Activated naive CD8-positive, alpha-beta T cell treated with anti-CD3 and anti-CD28 coated beads, Interleukin-2, amount 50 U/mL, for 24 hours (primary cell): ENCODE results near the gene MPO.

ENCODE experiments used
- ATAC-seq: fragments of 150-1000 bp; cut with Tn5 transposase; one replicate; pipeline ENCODE4 v1.10.0; 2021
- DNase-seq: peaks from one replicate; pipeline ENCODE4 v3.0.0; 2021
- H3K27ac Mint-ChIP-seq: one replicate; pipeline ENCODE4 v1.8.0; 2021; ENCODE audit warnings: mild to moderate bottlenecking, mixed read lengths
- H3K27me3 Mint-ChIP-seq: one replicate; pipeline ENCODE4 v1.8.0; 2021; ENCODE audit warnings: mixed read lengths
- H3K36me3 Mint-ChIP-seq: one replicate; pipeline ENCODE4 v1.8.0; 2021; ENCODE audit warnings: low read depth, mixed read lengths
- H3K4me1 Mint-ChIP-seq: one replicate; pipeline ENCODE4 v1.8.0; 2021; ENCODE audit warnings: mixed read lengths
- H3K4me3 Mint-ChIP-seq: one replicate; pipeline ENCODE4 v1.8.0; 2021; ENCODE audit warnings: mild to moderate bottlenecking, moderate library complexity, mixed read lengths
- H3K9me3 Mint-ChIP-seq: one replicate; pipeline ENCODE4 v1.8.0; 2021; ENCODE audit warnings: mixed read lengths

MPO gene

GRCh38 chr17:58279736-58280479 lies 827 bp downstream of the MPO start:
- no peaks in the 10 kb centered on the region for H3K36me3 Mint-ChIP-seq
- H3K9me3 Mint-ChIP-seq, result no peaks in the 10 kb centered on the region
- no peak overlapping the region for H3K27ac Mint-ChIP-seq
- peaks cover 16% of the 10 kb centered on the region for H3K27me3 Mint-ChIP-seq
- DNase-seq (no peak), ATAC-seq (no peak)
- H3K4me3 Mint-ChIP-seq, result no peak overlapping the region
- peaks cover 5% of the 10 kb centered on the region for H3K4me1 Mint-ChIP-seq

- H3K4me3 Mint-ChIP-seq, result no peak overlapping the region
- H3K27ac Mint-ChIP-seq, result no peak overlapping the region
- DNase-seq (no peak), ATAC-seq (no peak)
- no peaks in the 10 kb centered on the region for H3K9me3 Mint-ChIP-seq
- no peaks in the 10 kb centered on the region for H3K36me3 Mint-ChIP-seq
- H3K27me3 Mint-ChIP-seq, result peaks cover 16% of the 10 kb centered on the region
- H3K4me1 Mint-ChIP-seq, result peaks cover 5% of the 10 kb centered on the region
Observed at GRCh38 chr17:58279016-58279711, 1.6 kb downstream of the MPO start.

- peaks cover 16% of the 10 kb centered on the region for H3K27me3 Mint-ChIP-seq
- H3K4me3 Mint-ChIP-seq, result no peak overlapping the region
- no peaks in the 10 kb centered on the region for H3K9me3 Mint-ChIP-seq
- H3K27ac Mint-ChIP-seq, result no peak overlapping the region
- H3K36me3 Mint-ChIP-seq, result no peaks in the 10 kb centered on the region
- peaks cover 5% of the 10 kb centered on the region for H3K4me1 Mint-ChIP-seq
- ATAC-seq (no peak), DNase-seq (no peak)
Observed at GRCh38 chr17:58278661-58279015, 2.1 kb downstream of the MPO start.

- no peak for DNase-seq
- no peaks in the 10 kb centered on the region for H3K36me3 Mint-ChIP-seq
- peaks cover 16% of the 10 kb centered on the region for H3K27me3 Mint-ChIP-seq
- H3K9me3 Mint-ChIP-seq, result no peaks in the 10 kb centered on the region
- H3K4me1 Mint-ChIP-seq, result peaks cover 11% of the 10 kb centered on the region
- no peak for ATAC-seq
- no peak overlapping the region for H3K4me3 Mint-ChIP-seq
- no peak overlapping the region for H3K27ac Mint-ChIP-seq
Observed at GRCh38 chr17:58277802-58278595, 2.7 kb downstream of the MPO start.

DNA sequence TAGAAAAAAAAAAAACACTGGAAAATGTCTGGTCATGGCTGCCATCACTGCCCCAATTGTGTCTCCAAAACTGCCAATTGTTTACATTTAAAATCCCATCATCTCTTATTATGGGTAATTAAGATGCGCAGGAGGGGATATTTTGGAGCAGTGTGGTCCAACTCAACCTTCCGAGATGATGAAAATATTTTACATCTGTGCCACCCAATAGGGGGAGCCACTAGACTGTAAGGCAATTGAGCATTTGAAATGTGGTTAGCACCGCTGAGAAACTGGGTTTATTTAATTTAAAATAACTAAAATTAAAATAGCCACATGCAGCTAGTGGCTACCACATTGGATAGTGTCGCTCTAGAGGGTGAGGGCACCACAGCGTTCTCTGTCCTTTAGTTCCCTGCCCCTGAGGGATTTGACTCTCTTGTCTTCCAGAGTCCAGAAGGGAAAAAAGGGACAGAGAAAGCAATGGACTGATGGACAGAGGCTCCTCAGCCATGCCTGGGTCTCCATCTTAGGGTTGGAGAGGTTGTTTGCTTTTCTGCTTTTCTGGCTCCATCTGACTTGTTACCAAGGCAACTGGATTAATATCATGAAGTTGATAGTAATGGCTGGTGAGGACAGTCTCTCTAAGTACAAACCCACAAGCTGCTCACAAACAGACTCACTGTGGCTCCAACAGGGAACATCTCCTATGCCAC lies 3.5 kb downstream of the MPO start:
- ATAC-seq, result no peak
- no peak overlapping the region for H3K27ac Mint-ChIP-seq
- H3K27me3 Mint-ChIP-seq, result peaks cover 16% of the 10 kb centered on the region
- no peaks in the 10 kb centered on the region for H3K36me3 Mint-ChIP-seq
- peaks cover 11% of the 10 kb centered on the region for H3K4me1 Mint-ChIP-seq
- no peak for DNase-seq
- no peak overlapping the region for H3K4me3 Mint-ChIP-seq
- no peaks in the 10 kb centered on the region for H3K9me3 Mint-ChIP-seq

GRCh38 chr17:58276423-58276822 lies 4.3 kb downstream of the MPO start:
- DNase-seq (no peak), ATAC-seq (no peak)
- H3K9me3 Mint-ChIP-seq, result no peaks in the 10 kb centered on the region
- H3K36me3 Mint-ChIP-seq, result no peaks in the 10 kb centered on the region
- peaks cover 16% of the 10 kb centered on the region for H3K27me3 Mint-ChIP-seq
- no peak overlapping the region for H3K4me3 Mint-ChIP-seq
- H3K4me1 Mint-ChIP-seq, result peaks cover 11% of the 10 kb centered on the region
- H3K27ac Mint-ChIP-seq, result no peak overlapping the region

DNA sequence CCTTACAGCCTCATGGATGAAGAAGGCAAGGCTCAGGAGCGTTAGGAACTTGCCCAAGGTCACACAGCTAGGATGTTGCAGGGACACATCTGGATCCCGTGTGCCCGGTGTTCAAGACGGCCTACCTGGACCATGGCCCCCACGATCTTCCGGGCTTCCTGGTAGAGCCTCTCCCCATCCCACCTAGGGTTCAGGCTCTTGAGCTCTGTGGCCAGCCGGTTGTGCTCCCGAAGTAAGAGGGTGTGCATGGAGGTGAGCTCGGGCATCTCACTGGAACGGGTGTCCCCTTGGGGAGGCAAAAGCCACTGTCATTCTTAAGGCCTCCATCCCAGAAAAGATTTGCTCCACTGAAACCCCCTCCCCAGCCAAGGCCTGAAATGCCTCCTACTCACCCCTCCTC lies 5.3 kb downstream of the MPO start:
- no peak overlapping the region for H3K4me3 Mint-ChIP-seq
- no peaks in the 10 kb centered on the region for H3K9me3 Mint-ChIP-seq
- H3K4me1 Mint-ChIP-seq, result peaks cover 11% of the 10 kb centered on the region
- ATAC-seq, result no peak
- H3K27ac Mint-ChIP-seq, result no peak overlapping the region
- DNase-seq, result no peak
- H3K27me3 Mint-ChIP-seq, result peaks cover 12% of the 10 kb centered on the region
- no peaks in the 10 kb centered on the region for H3K36me3 Mint-ChIP-seq

- ATAC-seq, result no peak
- DNase-seq, result no peak
- peaks cover 6% of the 10 kb centered on the region for H3K27me3 Mint-ChIP-seq
- no peaks in the 10 kb centered on the region for H3K9me3 Mint-ChIP-seq
- no peak overlapping the region for H3K4me3 Mint-ChIP-seq
- no peak overlapping the region for H3K27ac Mint-ChIP-seq
- H3K36me3 Mint-ChIP-seq, result no peaks in the 10 kb centered on the region
- H3K4me1 Mint-ChIP-seq, result peaks cover 6% of the 10 kb centered on the region
Observed at GRCh38 chr17:58273453-58274104, 7.2 kb downstream of the MPO start.

DNA sequence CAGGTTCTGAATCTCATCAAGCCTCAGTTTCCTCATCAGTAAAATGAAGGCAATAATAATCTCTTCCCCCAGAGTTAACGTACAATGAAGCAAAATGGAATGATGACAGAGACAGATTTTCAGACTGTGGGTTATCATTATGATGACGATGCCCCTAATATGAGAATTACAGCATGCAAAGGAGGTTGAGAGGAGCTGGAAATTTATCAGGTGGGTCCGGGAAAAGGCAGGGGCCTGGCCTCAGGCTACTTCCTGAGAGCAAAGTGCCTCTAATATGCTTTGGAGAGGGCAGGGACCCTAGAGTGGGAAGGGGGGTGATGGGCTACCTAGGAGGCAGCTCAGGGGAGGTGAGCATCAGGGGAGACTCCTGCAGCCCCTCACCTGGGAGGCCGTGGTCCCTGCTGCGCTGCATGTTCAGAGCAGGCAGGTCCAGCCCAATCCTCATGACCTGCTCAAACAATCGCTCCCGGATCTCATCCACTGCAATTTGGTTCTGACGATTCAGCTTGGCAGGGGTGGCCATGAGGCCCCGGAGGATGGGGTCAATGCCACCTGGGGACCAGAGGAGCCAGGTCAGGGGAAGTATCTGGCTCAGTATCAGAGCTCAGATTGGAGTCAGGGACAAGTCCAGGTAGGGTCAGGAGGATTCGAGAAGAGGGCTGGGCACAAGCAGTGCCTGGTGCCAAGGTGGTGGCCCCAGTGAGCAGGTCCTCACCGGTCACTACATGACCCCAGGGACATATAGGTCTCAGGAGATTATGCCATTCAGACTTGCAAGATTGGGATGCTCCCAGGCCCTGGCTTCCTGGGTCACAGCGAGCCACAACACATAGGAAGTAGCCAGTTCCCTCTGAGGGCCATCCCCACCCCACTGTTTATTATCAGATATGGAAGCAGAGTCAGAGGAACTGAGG lies 8.1 kb downstream of the MPO start:
- H3K4me1 Mint-ChIP-seq, result peaks cover 6% of the 10 kb centered on the region
- no peak for ATAC-seq
- no peaks in the 10 kb centered on the region for H3K9me3 Mint-ChIP-seq
- no peak overlapping the region for H3K27ac Mint-ChIP-seq
- peaks cover 1% of the 10 kb centered on the region for H3K27me3 Mint-ChIP-seq
- H3K4me3 Mint-ChIP-seq, result no peak overlapping the region
- no peak for DNase-seq
- H3K36me3 Mint-ChIP-seq, result no peaks in the 10 kb centered on the region

- H3K27me3 Mint-ChIP-seq, result peaks cover 1% of the 10 kb centered on the region
- no peak for DNase-seq
- no peak overlapping the region for H3K27ac Mint-ChIP-seq
- H3K4me1 Mint-ChIP-seq, result peaks cover 6% of the 10 kb centered on the region
- ATAC-seq, result no peak
- H3K9me3 Mint-ChIP-seq, result no peaks in the 10 kb centered on the region
- H3K36me3 Mint-ChIP-seq, result no peaks in the 10 kb centered on the region
- H3K4me3 Mint-ChIP-seq, result no peak overlapping the region
Observed at GRCh38 chr17:58271216-58271931, 9.4 kb downstream of the MPO start.

DNA sequence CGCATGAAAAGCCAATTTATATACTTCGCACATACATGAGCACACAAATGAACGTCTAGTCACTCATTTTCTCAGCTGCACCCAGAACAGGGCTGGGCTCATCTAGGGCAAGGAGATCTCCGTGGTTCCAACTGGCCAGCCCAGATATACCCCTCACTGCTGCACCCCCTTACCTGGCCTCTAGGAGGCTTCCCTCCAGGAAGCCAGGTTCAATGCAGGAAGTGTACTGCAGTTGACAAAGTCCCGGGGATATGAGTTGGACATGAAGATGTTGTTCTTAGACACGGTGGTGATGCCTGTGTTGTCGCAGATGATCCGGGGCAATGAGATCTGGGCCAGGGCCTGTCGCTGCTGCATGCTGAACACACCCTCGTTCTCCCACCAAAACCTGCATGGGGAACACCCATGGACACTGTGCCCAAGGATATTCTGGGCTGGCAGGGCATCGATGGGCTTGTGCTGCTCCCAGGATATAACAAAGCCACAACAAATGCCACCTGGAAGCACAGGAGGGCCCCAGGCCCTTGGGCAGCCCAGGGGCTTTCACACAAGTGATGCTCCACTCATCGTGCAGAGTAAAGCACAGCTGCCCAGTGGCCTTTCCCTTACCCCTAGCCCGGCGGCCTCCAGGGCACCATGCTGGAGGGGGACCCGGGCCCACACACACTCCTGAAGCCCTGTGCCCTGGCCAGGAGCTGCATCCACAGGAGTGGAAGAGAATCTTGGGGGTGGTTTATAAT lies 10.1 kb downstream of the MPO start:
- Mint-ChIP-seq H3K27ac (no peak overlapping the region), H3K4me3 (no peak overlapping the region), H3K27me3 (peaks cover 6% of the 10 kb centered on the region), H3K9me3 (no peaks in the 10 kb centered on the region), H3K4me1 (peaks cover 6% of the 10 kb centered on the region), H3K36me3 (no peaks in the 10 kb centered on the region)
- ATAC-seq, result no peak
- DNase-seq, result no peak

DNA sequence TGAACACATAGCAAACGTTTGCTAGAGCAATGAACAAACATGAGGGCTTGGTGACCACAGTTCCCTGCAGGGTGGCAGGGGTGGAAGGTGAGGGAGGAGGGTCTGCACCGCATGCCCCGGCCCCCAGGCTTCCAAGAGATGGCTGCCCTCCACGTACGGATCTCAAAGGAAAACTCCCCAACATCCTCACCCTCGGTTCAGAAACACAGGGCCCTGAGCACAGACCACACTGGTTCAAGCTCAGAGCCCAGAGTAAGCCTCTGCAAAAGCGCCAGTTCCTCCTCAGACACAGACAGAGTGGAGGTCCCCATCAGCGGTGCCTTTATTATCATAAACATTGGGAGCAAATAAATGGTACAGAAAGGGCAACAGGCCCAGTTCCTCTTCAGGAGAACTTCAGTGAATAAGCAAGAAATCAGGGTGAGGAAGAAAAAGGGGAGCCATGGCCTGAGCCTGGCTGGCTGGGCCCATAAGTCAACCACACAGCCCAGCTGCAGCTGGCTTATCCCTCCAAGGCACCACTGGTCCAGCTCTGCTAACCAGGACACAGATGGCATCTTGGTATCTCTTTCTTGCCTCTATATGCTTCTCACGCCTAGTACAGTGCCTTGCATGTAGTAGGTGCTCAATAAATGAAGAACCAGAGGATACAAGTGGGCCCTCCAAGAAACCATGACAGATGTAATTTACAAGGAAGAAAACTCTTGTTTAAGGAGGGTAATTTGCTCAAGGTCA lies 11.0 kb downstream of the MPO start:
- peaks cover 6% of the 10 kb centered on the region for H3K4me1 Mint-ChIP-seq
- H3K27ac Mint-ChIP-seq, result no peak overlapping the region
- ATAC-seq (no peak), DNase-seq (no peak)
- peaks cover 6% of the 10 kb centered on the region for H3K27me3 Mint-ChIP-seq
- no peaks in the 10 kb centered on the region for H3K9me3 Mint-ChIP-seq
- no peaks in the 10 kb centered on the region for H3K36me3 Mint-ChIP-seq
- H3K4me3 Mint-ChIP-seq, result no peak overlapping the region
